SK-N-MC (cell line): ENCODE measurements around the gene ADH6.

Experiments used
- EZH2 ChIP-seq: fragments of 200-600 bp; sonication (generic); IDR thresholded peaks from one replicate; pipeline ENCODE4 v1.6.1; 2017; ENCODE audit warnings: antibody characterized with exemption
- POLR2AphosphoS5 ChIP-seq: IDR thresholded peaks from 2 replicates; pipeline ENCODE4 v1.6.1; 2012; ENCODE audit warnings: mild to moderate bottlenecking, low read depth, low read length, borderline replicate concordance

- TF ChIP-seq POLR2AphosphoS5 (no peak), EZH2 (no peak)
Observed at GRCh38 chr4:99180382-99181070, 38.5 kb downstream of the ADH6 start.
